ENCODE measurements around the gene CTDSPL.
A peak's percentile ranks its signal among the peaks of the same experiment; 100 is the strongest.

The CTDSPL gene

DNA sequence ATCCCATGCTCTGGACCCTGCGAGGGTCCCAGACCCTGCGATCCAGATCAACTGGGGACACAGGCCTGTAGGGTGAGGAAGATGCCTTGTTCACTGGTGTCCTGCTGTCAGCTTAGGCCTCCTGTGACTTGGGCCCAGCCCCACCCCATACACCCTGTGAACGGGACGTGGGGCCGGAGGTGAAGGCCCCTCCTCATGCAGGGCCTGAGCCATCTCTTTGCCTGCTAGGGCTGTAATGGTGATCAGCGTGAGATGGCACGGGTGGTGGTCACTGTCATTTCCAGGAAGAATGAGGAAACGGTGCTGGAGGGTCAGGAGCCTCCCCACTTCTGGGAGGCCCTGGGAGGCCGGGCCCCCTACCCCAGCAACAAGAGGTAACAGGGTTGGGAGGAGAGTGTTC lies 141.3 kb downstream of the CTDSPL start:
- no peak for DNase-seq (ENCODE audit: low read depth)

DNA sequence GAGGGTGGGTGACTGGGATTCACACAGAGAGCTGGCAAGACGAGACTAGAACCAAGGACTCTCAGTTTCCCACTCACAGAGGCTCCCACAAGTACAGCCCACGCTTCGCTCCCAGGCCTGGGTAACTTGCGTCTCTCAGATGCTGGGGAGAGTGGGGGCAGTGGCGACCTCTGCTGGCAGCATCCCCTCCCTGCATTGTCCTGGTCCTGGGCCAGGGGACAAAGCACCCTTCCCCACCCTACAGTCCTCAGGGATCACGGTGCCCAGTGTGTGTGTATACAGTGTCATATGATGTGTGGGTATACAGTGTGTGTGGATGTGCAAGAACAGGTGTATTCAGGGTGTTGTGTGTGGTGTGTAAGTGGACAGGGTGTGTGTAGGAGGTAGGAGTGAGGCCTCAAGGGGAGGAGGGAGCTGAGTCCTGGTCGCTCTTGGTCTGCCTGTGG lies 141.7 kb downstream of the CTDSPL start:
- peak; percentile 36 for DNase-seq (ENCODE audit: low read depth)

DNA sequence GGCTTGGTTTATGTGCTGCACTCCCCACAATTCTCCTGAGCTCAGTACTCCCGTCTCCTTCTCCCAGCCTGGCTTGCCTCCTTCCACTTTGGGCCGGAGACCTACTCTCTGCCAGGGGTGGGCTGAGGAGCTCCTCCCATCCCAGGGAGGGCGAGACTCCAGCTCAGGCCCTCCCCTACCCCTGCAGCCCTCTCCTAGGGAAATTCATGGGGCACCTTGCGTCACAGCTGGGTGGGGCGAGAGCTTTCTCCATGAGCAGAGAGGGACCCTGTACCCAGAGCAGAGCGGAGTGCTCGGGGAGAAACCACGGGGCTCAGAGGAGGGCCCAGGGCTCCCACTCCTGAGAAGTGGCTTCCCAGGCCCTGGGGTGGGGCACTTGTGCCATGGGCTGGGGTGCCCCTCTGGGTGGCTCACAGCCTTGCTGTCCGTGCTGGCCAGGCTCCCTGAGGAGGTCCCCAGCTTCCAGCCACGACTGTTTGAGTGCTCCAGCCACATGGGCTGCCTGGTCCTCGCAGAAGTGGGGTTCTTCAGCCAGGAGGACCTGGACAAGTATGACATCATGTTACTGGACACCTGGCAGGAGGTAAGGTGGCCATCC lies 142.2 kb downstream of the CTDSPL start:
- DNase-seq (ENCODE audit: low read depth): no peak

DNA sequence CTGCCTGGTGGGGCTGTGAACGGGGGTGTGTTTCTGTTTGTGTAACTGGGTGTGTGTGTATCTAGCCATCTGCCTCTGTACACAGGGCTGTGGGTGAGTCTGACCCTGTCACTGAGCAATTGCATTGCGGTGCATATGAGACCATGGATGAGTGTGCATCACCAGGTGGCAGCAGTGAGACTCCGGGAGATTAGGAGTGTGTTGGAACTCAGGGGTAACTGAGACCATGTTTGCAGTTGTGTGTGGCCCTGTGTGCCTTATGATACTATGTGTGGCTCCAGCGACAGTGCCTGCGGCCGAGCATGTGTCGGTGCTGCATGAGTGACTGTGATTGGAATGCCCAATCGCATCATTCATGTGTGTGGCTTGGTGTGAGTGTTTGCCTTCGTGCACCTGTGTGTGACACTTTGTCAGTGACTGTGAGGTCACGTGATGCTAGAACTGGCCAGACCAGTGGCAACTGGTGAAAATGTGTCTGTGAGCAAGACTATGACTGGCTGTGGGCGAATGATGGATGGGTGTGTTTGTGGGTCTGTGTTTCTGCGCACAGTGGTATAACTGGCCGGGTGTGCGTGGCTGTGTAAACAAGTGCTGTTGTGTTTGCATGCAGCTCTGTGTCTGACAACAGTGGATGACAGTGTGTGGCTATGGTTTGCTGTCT lies 142.9 kb downstream of the CTDSPL start:
- DNase-seq (ENCODE audit: low read depth): peak; percentile 38

DNA sequence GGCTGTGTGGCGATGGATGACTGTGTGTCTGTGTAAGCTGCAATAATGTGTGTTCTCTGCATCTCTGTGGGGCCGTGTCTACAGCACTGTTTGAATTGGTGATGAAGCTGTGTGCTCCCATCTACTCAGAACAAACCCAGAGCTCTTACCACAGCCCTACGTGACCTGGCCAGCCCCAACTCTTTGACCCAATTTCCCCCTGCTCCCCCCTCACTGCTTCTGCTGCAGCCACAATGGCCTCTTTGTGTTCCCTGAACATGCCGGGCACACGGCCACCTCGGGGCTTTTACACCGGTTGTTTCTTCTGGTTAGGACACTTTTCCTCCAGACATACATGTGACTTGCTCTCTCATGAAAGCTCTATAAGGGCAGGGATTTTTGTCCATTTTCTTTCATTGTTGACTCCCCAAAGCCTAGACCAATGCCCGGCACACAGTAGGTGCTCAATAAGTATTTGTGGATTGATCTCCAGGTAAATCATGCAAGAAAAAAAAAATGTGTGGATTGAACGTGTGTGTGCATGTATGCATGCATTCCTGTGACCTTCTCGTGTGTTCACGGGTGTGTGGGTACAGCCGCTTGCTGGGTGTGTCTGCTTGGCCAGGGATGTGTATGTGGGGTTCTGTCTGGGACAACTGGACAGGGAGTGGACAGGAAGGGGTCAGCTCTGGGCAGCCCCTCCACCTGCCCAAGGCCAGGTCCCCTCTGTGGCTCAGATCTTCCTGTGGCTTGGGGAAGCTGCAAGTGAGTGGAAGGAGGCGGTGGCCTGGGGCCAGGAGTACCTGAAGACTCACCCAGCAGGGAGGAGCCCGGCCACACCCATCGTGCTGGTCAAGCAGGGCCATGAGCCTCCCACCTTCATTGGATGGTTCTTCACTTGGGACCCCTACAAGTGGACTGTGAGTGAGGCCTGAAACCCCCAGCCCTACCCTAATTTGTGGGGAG lies 143.7 kb downstream of the CTDSPL start:
- DNase-seq (ENCODE audit: low read depth): no peak

DNA sequence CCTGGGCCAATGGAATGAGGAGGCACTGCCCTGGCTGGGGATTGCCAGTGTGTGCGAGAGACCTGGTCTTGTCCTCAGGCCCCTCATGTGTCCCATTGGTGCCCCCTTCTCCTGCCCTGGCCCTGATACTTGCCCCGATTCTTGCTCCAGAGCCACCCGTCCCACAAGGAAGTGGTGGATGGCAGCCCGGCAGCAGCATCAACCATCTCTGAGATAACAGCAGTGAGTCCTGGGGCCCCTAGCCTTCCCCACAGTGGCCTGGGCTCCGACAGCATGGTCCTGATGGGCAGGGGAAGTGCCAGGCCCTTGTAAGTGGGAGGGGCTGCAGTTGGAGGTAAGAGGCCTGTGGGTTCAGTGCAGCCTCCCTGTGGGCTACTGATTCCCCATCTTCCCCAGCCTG lies 144.4 kb downstream of the CTDSPL start:
- DNase-seq (ENCODE audit: low read depth): no peak

DNA sequence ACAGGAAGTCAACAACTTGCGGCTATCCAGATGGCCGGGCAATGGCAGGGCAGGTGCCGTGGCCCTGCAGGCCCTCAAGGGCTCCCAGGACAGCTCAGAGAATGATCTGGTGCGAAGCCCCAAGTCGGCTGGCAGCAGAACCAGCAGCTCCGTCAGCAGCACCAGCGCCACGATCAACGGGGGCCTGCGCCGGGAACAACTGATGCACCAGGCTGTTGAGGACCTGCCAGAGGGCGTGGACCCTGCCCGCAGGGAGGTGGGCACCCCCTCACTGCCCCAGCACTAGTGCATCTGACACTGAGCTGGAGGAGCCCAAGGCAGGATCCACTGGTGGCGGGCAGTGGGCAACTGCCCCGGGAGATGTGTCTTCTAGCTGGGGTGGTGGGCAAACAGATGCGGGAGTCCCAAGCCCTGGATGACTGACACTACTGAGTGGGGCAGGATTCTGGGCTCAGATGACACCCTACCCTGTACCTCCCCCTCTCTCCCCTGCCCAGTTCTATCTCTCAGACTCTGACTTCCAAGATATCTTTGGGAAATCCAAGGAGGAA lies 144.8 kb downstream of the CTDSPL start:
- DNase-seq (ENCODE audit: low read depth): no peak

DNA sequence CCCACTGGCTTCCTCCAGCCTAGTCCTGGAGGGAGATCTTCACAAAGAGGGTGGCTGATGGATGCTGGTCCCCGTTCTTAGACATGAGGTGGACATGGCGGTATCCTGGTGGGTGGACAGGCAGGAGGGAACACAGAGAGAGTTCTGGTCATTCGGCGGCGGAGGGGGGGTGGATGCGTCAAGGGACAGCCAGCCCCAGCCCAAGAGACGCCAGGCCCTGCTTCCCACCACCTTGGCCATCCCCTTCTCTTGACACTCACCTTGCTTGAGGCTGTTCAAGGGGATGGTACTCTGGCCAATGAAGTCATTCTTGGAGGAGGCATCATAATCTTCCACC lies 146.0 kb downstream of the CTDSPL start:
- no peak for DNase-seq (ENCODE audit: low read depth)

DNA sequence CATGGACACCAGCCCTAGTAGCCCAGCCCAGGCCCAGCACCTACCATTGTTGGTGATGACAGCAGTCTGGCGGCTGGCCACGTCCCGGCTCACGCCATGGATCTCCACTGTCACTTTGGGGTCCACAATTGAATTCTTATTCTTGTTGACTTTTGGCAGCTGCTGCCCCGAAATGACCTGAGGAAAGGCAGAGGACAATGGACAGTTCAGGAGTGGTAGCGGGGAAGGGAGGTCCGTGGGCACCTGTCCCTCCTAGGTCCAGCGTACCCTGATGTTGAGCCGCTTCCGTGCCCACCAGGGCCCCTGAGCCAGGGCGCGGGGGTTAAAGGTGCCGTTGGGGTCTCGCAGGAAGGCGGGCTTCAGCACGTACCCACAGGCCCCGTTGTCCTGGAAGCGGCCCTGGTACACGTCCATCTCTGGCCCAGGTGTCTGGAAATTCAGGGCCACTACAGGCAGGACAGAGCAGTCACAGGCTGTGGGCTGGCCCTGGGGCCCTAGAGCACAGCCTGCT lies 146.6 kb downstream of the CTDSPL start:
- DNase-seq (ENCODE audit: low read depth): no peak

DNA sequence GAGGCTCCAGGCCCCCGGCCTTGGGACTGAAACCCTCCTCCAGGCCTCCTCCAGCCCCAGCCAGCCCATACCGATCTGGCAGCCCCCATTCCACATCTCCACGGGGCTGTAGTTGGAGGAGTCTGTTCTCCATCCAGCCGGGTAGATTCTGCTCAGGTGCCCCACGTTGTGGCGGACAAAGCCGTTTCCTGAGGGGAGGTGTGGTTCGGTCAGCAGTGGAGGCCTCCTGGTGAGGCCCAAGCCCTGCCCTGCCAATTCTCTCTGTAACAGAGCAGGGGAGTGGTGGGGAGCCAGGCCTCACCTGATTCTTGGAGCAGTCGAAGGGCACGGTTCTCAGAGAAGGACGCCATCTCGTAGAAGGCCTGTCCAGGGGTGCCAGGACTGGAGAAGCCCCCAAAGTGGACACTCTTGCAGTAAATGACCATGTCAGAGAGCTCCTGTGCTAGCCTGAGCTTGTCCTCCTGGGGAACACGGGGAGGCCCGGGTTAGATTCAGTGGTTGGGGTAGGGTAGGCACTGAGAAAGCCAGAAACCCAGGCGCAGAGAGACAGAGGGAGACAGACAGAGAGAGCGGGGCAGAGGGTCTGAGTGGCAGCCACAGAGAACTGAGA lies 147.4 kb downstream of the CTDSPL start:
- no peak for DNase-seq (ENCODE audit: low read depth)

DNA sequence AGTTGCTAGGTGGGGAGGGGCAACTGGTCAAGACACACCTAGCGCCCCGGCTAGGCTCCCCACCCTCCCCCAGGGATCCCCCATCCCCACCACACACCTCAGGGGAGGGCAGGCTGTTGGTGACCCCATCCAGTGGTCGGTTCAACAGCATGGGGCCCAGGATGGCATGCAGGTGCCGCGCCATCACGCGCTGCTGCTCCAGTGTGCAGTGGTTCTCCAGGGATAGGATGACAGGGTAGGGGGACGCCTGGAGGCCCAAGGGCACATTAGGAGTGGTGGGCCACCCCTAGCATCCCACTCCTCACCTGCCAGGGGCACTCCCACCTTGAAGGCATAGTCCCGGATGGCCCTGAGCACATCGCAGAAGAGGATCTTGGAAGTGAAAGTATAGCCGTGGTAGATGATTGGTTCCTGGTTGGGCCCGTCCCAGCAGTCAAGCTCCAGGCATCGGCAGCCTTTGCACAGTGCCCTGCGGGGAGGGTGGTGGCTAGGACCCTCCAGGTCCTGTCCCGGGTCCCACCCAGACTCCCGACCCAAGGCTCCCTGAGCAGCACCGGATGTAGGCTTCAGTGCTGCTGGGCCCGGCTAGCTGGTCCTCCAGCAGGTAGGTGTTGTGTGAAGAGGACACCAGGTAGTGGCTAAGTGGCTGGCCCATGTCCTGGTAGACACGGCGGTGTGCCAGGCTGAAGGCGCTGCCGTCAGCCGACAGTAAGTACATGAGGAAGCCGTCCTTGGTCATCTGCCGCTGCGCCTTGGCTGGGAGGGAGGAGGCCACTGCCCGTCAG lies 148.3 kb downstream of the CTDSPL start:
- DNase-seq (ENCODE audit: low read depth): no peak

DNA sequence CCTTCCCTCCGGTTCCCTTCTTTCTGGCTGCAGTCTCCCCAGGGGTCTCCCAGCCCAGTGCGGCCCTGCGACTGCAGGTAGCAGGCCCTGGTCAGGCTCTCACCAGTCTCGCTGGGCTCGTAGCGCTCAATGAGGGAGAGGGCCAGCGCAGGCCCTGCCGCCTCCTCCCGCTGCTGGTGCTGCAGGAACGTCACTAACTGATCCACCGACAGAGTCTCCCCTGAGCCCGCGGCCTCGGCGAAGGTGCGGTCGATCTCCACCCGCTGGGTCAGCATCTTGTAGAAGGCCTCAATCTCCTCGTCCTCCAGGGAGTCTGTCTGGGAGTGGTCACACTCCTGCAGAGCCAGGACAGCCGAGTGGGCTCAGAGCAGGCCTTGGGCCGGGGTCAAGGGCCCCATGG lies 149.4 kb downstream of the CTDSPL start:
- DNase-seq (ENCODE audit: low read depth): no peak

DNA sequence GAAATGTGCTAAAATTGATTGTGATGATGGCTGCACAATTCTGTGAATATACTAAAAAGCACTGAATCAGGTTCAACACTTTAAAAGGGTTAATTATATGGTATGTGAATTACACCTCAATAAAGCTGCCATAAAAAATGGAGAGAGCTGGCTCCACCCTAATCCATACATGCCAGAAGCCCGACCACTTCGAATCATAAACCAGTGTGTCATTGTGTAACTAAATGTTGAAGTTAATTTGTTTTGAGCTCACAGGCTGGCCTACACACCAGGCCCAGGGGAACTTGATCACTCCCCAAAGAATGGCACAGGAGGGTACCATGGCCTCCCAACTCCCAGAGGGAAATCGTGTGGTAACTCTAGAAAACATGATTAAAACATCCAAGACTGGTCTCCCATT lies 153.8 kb downstream of the CTDSPL start:
- DNase-seq (ENCODE audit: low read depth): no peak

DNA sequence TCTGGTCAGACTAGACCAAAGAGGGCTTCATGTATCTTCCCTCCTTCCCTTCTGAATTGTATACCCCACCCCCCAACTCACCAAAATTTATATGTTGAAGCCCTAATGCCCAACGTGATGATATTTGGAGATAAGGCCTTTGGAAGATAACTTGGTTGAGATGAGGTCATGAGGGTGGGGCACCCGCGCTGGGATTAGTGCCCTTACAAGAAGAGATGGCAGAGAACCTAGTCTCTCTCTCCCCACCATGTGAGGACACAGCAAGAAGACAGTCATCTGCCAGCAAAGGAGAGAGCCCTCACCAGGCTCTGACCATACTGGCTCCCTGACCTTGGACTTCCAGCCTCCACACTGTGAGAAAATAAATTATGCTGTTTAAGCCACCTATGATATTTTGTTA lies 154.3 kb downstream of the CTDSPL start:
- no peak for DNase-seq (ENCODE audit: low read depth)

DNA sequence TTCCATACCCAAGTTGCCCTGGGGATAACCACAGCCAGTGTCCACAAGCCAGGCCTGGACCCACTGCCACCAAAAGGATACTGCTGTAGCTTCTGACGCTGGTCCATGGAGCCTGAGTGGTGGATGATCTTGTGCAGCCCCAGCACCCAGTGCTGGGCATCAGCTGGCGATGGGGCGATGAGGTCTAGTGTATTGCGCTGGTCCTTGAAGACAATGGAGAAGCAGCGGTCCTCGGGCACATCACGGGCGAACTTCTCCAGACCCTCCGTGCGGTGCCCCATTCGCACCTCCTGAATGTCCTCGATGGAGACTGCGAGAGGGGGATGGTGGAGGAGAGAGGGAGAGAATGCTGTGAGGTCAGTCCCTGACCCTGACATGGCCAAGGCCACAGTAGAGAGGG lies 154.7 kb downstream of the CTDSPL start:
- DNase-seq (ENCODE audit: low read depth): no peak

DNA sequence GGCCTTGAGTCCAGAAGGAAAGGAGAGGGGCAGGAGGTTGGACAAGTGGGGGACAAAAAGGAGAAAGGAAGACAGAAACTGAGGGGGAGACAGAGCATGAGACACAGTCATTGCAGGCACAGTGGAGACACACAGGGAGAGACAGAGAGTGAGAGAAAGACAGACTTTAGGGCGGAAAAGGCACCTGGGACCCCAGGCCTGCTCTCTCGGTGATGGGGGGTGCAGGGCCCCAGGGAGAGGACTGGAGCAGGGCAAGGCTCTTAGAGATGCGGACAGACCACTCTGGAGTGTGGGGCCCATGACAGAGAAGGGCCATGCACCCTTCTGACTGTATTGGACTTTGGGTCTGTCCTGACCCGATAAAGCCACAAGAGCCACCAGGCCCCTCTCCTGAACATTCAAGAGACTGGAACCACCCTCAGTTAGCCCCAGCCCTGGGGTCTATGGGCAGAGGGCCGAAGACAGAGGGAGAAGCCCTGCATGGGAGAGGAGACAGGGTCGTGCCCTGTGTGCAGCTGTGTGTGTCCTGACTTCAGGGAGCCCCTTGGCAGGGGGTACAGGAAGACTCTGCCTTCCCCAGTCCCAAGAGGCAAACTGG lies 155.3 kb downstream of the CTDSPL start:
- no peak for DNase-seq (ENCODE audit: low read depth)

DNA sequence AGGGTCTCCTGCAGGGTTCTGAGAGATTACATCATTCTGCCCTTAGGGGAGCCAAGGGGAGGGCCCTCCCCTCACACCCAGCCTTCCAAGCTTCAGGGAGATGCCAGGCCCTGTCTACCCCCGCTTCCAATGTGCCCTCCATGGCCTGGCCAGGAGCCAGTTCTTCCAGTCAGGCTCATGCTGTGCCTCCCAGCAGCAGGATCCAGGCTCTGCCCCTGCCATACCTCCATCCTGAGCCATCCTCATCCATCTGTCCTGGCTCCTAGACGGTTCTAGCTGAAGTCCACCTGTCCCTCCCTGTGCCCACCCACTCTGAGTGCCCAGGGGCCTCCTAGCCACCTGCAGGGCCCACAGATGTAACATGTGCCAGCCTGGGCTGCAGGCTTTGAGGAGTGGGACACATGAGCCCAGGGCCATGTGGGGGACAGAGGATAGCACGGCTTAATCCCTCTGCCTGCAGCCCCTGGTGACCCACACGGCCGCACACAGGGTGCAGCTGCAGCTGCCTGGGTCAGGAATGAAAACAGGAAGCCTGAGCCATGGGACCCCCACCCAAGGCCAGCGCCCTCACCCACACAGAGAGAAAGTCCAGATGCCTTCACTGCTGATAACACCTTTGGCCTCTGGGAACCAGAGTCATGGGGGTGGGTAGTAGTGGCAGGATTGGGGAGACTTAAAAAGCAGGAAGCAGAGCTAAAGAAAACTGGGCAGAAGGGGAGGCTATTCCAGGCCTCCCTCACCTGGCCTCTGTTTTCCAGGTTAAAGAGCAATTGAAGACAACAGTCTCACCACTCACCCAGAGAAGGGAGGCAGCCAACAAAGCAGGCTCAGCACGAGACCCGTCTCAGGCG lies 156.0 kb downstream of the CTDSPL start:
- no peak for DNase-seq (ENCODE audit: low read depth)

DNA sequence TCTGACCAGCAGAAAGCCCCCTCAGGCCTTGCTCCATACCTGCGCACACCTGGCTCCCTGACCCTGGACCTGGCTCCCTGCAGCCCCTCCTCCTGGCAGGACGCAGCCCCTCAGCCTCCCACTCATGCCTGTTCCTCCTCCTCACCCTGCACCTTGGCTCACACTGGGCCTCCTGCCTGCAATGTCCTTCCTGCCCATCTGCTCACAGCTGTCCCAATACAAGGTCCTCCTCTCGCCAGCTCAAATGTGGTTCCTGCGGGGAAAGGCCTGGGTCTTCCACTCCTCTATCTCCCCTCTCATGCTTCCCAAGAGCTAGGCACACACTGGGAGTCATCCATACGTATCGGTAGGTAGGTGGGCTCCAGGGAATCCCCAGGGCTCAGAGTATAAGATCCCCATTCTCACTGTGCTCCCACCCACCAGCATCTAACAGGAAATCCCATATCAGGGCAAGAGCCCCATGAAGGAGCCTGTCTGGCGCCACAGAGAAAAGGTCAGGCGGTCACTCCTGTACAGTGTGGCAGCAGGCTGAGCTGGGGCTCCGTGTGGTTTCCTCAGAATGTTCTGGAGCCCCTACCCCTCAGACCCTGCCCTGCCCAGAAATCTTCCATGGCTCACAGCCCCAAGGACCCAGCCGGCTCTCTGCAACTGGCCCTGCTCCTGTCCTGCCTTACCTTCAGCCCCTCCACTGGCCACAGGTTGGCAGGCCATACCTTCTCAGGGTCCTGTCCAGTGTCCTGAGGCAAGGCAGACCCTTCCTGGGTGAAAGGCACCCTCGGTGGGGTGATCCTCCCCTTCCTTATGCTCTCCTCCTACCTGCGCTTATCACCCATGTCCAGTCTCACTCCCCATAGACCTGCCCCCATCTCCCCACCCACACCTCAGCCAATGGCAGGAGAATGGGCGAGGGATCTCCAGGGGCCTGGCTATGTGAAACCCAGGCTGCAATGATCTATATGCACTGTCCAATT lies 156.9 kb downstream of the CTDSPL start:
- no peak for DNase-seq (ENCODE audit: low read depth)
